ENCODE measurements around the gene MYLK3.

- TF ChIP-seq POLR2A (IDR thresholded peaks at IDR 0.05), result no peak
- TF ChIP-seq CTCF (IDR thresholded peaks at IDR 0.05), result no peak
Observed at GRCh38 chr16:46658925-46659324, 89.2 kb downstream of the MYLK3 start.

All from lower leg skin (tissue), 3 donors.